HG03460 (cell line): Measurements from ENCODE around the gene XRCC5.

Experiments used
- ATAC-seq: cut with Tn5 transposase; IDR thresholded peaks from one replicate; pipeline ENCODE4 v1.9.1; 2021; ENCODE audit not compliant: unreplicated experiment

The XRCC5 gene

DNA sequence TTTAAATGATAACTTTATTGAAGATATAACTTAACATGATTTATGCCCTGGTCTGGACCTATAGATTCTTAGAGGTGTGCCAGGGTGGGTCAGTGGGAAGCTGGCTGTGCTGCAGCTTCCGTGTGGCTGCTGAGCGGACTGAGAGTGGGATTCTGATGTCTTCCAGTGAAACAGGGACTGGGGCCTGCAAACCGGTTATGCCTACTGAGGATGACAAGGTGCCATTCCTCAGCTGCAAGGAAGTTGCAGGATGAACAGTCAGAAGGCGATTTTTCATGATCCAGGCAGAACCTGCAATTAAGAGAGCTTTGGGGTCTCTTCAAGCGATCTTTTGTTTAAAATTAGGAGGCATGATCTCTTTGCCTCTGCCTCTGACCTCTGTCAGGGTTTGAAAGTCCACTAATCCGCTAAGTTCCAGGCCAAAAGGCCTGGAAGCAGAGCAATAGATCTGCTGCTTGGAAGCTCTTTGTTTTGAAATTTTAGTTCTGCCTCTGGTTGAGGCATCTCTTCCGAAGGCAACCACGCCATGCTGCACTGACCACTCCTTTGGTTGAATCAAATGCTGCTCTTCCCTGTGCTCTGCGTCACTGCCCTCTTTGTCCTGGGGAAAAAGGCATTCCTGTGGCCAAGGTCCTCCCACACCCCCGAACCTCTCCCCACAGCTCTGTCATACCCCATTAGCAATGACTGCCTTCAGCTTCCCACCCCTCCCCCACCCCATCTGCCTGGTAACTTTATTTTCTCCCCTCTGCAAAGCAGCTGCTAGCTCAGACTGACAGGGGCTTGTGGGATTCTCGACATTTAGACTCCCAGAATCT lies 25.5 kb upstream of the XRCC5 start:
- ATAC-seq = no peak

DNA sequence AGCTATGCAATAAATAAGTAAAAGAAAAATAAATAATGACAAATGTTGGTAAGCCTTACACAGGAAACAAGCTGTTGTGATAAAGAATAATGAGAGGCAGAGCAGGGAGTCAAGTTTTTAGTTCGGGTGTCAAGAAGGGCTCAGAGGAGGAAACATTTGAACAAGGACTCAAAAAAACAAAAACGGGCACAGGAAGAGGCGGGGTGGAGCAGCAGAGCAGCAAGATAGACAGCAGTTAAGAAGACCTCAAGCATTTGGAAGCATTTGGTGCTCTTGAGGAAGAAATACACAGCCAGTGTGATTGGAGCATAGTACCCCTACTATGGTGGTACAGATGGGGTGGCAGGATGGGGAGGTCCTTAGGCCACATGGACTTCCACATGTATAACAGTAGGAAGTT lies 24.6 kb upstream of the XRCC5 start:
- no peak for ATAC-seq

DNA sequence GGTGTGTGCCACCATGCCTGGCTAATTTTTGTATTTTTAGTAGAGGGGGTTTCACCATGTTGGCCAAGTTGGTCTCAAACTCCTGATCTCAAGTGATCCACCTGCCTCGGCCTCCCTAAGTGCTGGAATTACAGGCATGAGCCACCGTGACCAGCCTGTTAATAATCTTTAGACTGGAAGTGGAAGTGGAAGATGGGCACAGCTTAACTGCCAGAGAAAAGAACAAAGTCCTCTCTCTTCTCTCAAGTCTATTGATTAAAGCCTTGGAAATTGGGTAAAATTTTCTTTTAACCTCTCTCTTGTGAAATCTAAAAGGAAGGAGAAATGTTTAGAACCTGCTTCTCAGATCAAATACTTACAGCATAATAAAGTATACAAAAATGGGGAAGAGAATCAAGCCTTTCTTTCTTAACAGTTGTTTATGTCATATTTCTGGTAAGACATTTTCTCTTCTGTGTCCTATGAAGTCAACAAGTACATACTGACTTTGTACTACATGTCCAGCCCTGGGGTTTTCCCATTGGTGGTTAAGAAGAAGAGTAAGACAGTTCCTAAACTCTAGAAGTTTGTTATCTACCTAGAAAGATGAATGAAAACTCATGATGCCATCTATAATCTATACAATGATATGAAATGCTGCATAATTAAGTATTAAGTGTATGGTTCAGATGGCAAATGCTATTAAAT lies 22.8 kb upstream of the XRCC5 start:
- ATAC-seq = no peak

DNA sequence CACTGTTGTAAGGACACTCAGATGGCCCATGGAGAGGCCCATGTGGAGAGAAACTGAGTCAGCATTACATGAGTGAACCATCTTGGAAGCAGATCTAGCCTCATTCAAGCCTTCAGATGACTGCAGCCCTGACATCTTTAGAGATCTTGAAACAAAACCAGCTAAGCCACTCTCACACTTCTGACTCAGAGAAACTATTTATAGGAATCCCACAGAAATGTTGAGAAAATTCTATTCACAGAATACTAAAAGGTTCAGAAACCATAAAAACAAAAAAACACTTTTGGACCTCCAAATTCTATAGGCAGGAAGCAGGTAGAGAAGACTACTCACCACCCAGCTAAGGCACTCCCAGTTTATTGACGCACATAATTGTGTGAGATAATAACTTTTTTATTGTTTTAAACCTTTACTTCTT lies 18.8 kb upstream of the XRCC5 start:
- ATAC-seq = no peak

DNA sequence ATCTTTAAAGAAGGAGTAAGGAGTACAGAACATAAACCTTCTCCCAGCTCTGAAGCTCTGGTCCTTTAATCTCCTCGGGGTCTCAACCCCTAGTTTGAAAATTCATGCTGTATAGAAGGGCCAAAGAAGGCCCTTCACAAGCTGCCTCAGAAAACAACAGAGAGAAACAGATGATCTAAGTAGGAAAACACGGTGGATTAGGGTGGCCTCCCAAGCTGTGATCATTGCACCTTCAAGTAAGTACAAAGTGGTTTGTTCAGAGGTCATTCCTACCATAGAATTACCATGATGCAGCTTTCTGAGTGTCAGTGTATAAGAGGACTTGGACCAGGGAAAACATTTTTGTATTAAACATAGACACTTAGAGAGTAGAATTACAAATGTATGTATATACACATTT lies 16.5 kb upstream of the XRCC5 start:
- no peak for ATAC-seq

DNA sequence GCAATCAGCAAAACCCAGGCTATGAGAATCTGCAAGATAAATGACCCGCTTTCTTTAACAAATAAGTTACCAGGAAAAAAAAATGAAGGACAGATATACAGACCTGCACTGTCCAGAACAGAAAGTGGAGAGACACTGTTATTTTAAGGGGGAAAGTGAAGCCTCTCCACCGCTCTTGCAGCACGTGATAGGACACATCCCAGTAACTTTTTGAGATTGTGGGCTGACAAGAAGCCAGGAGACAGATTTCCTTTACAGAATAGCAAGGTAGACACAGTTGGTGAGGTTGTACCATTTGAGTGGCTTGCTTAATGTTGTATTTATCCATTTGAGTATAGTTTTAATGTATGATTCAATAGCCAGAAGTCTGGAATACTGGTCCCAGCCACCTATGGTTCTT lies 14.4 kb upstream of the XRCC5 start:
- ATAC-seq = no peak

DNA sequence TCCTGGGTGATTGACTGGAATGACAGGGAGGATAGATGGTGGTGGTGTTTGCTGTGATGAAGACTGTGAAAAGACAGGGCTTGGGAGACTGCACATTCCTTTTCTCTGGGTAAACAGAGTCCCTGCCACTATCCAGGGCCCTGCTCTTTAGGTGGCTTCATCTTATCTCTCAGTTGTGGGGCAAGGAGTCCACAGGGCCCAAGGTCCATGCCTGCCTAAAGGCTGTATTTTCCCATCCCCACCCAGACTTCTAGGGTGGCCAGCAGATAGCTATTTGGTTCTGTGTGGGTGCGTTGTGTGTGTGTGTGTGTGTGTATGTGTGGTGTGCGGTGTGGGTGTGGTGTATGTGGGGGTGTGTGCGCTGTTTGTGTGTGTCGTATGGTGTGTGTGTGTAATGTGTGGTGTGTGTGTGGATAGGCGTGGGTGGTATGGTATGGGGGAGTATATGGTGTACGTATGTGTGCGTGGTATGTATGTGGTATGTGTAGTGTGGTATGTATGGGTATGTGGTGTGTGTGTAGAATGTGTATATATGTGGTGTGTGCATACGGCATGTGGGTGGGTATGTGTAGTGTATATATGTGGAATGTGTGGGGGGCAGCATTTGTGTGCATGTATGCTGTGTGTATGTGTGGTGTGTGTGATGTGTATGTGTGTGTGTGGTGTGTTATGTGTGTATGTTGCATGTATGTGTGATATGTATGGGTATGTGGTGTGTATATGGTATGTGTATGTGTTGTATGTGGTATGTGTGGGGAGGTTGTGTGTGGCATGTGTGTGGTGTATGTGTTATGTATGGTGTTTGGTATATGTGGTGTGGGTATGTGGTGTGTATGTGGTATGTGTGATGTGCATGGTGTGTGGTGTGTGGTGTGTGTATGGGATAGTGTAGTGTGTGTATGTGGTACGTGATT lies 10.5 kb upstream of the XRCC5 start:
- ATAC-seq = no peak

DNA sequence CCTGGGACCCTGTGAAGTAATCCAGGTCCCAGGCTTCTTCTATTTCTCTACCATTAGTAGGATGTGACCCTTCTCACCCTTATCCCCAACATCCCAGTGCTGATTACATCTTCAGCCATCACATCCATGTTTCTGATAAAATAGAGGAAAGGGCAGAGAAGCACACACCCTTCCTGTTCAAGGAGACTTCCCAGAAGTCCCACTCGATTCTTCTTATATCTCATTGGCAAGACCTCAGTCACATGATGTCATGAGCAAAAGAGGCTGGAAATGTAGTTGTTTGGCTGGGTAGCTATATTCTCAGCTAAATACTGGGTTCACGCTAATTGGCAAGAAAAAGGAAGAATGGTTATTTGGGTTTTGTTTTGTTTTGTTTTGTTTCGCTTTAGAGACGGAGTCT lies 8.0 kb upstream of the XRCC5 start:
- no peak for ATAC-seq

DNA sequence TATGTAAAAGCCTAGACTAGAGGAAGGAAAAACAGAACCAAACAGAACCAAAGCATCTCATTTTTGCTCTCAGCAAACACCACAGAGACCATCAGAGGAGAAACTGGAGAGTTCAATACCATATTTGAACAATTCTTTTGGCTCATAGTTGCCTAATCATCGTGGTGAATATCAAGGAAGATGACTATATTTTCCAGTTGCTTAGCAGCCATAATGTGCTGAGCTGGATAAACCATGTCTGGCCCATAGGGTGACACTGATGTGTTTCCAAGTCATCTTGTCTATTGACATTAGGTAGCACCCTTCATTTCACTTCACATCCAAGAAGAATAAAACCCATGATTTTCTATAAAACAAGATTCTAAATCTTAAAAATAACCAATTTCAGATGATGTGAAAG lies 5.9 kb upstream of the XRCC5 start:
- ATAC-seq = no peak

DNA sequence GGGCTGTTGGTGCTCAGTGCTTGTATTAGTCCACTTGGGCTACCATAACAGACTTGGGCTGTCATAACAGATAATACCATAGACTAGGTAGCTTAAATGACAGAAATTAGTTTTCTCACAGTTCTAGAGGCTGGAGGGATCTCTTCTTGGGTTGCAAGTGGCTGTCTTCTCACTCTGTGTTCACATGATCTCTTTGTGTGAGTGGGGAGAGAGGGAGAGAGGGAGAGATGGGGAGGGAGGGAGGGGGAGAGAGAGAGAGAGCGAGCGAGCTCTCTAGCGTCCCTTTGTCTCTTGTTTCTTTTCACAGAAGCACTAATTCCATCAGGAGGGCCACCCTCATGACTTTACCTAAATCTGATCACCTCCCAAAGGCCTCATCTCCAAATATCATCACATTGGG lies 4.5 kb upstream of the XRCC5 start:
- ATAC-seq = no peak

DNA sequence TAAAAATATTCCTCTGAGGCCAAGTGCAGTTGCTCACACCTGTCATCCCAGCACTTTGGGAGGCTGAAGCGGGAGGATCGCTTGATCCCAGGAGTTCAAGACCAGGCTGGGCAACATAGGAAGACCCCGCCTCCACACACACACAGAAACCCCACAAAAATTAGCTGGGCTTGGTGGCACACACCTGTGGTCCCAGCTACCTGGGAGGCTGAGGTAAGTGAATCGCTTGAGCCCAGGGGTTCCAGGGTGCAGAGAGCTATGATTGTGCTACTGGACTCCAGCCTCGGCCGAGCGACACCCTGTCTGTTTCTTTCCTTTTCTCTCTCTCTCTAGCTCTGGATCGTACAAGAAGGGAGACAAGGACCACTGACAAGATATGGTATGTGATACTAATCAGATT lies 1.8 kb upstream of the XRCC5 start:
- no peak for ATAC-seq

DNA sequence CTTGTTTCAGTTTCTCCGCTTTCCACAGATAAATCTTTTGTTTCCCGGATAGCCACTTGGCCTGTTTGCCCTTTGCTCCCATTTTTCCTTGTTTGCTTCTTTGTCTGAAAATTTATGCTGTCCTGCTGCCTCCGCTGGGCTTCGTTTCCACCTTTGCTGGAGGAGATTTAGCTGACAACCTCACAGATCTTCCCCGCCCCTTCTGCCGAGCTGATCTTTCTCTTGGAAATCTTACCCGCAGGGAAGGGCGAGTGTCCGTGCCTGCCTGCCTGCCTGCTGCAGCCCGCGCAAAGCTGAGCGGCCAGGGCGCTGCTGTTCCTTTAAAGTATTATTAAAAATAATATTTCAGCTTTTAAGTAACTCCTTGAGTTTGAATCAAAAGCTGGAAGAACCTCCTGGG lies 1.4 kb upstream of the XRCC5 start:
- no peak for ATAC-seq

DNA sequence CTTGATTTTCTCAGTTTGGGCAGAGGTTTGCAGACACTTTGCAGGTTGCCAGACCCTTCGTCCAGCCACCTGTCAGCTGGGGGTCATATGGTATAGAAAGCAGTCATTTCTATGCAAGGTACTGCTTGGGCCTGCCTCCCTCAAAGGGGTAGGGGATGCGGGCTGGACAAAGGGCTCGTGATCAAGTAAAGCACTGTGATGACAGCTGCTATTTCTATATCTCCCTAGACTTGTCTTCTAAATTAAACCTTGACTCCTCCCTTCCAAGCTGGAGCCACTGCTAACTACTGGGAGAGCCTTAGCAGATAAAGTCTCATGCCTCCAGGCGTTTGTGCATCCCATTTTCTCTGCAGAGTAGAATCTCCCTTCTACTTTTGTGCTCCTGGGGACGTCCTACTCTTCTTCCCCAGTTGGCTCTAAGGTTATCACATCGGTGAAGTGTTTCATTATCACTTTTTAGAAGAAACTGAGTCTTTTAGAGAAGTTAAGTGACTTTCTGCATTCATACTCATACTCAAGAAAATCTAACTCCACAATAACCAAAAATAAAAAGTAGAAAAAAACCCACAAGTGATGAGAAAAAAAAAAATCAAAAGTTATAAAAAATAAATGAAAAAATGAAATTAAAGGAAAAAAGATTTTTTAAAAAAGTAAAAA lies 710 bp upstream of the XRCC5 start:
- no peak for ATAC-seq

DNA sequence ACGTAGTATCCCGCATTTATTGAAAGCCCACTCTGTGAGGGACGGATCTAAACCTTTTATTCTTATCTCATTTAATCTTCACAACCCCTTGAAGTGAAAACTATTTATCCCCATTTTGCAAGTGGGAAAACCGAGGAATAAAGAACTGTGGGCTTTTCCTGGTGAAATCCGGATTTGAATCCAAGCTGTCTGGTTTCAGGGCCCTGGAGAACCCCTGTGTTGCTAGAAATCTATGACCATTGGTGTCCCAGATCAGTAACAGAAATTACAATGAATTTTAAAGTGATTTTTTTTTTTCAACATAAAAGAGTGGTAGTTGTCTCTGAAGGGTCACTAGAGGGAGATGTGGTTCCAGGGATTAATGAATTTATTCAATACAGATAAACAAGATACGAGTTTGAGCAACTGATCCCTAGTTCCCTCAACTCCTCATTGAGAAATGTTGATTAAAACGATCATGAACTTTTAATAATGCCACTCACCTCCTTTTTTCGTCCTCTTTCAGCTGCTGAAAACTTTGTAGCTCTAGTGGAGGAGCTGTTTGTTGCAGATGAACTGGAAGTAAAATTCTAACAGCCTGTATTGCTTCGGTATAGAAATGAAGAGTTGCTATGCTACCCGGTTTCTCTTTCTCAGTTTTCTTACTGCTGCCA lies 940 bp downstream of the XRCC5 start:
- no peak for ATAC-seq

DNA sequence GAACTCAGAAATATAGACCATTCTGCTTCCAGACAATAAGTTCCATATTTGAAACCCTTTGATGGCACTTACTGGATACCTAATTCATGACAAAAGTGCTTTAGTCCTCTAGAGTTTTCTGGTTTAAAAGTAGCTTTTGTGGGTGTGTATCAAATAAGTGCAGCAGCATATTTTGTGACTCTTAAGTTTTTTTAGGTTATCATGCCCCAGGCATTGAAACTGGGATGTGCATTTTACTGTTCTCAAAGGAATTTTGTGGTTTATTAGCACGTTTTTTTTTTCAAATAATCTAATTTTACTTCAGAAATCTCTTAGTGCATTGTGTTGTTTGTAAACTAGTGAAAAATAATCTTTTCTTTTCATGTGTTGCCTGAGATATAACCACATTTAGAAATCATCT lies 1.5 kb downstream of the XRCC5 start:
- ATAC-seq = no peak

DNA sequence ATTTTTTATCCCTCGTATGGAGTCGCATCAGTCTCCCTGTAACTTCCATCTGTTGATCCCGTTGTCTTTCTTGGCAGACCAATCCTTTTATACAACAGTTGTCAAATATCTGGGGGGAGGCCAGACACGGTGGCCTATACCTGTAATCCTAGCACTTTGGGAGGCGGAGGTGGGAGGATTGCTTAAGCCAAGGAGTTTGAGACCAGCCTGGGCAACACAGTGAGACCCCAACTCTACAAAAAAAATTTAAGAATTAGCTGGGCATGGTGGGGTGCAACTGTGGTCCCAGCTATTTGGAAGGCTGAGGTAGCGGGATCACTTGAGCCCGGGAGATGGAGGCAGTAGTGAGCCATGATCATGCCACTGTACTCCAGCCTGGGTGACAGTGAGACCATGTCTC lies 2.0 kb downstream of the XRCC5 start:
- ATAC-seq = no peak

DNA sequence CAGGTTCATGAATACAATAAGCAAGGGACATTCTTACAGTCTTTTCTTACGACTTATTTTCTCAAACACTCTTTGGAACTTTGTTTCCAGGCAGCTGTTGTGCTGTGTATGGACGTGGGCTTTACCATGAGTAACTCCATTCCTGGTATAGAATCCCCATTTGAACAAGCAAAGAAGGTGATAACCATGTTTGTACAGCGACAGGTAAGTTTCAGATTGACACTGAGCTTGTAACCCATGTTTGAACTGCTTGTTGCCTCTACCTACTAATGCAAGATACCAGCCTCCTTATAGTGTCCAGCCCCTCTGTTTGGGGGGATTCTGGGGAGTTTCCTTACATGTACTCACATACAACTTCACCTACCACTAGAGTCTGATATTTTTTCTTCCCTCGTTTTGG lies 3.8 kb downstream of the XRCC5 start:
- no peak for ATAC-seq

DNA sequence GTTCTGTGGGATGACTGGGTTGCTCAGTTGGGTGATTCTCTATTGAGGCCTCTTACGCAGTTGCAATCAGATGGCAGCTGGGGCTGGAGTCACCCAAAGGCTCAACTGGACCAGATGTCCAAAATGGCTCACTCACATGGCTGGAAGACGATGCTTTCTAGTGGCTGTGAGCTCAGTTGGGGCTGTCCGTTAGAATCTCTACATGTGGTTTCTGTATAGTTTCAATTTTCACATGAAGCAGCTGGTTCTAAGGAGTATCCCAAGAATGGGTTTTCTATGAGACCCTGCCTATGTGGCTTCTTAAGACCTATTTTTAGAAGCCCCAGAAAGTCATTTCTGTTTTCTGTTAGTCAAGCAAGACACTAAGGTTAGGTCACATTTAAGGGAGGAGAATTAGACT lies 4.4 kb downstream of the XRCC5 start:
- ATAC-seq = peak; percentile 69

DNA sequence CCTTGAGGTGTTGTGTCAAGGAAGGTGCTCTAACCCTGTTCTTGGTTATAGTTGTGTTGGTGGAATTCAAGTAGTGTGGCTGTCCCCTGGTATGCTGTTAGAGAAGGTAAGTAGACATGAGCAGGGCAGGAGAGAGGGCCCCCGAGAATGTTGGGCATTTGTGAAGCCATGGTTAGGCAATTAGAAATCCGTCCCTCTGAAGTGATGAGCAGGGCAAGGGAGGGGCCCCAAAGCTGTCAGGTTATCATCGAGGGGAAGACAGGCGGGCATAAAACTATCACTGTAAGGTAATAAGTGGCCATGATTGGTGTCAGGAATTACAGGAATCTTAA lies 5.2 kb downstream of the XRCC5 start:
- ATAC-seq = no peak

DNA sequence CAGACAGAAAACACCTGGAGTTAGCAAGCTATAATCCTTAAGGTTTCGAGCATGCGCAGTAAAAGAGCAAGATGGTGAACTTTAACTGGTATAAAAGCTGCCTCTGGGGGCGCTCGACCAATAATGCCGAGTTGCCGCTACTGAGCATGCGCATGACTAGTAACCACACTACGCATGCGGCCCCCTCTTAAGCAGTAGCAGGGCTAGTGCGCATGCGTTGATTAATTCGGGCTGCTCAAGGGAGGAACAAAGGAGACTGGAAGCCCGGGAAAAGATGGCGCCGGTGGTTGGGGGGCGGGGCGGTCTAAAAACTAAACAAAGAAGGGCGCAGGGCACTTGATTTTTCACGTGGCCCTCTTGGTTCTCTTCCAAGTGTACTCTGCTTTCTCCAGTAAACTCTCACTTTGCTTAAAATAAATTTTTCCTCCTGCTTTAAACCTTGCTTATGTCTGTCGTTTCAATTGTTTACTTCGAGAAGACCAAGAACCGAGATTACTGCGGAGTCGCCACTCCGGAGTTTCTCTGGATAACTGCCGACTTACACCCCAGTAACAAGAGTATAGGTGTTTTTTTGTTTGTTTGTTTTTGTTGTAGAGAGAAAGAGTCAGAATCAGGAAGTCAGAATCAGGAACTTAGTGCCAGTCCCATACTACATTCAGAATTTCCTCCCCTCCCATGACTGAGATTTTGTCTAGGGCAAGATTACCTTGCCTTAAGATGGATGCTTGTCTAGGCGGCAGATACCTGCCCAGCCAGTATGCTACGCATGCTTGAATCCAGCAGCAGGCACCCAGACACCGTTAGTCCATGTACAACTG lies 5.8 kb downstream of the XRCC5 start:
- ATAC-seq = peak; percentile 41
